K562 (cell line): Measurements from ENCODE around the gene ZDHHC6.

Source experiments
- ARID1B ChIP-seq: fragments of 450-650 bp; IDR thresholded peaks from 2 replicates; pipeline ENCODE4 v1.6.1; 2016; ENCODE audit warnings: antibody characterized with exemption, mild to moderate bottlenecking, inconsistent platforms
- ATF7 ChIP-seq: fragments of 450-650 bp; IDR thresholded peaks from 2 replicates; pipeline ENCODE4 v1.7.1; 2014; ENCODE audit warnings: mild to moderate bottlenecking, moderate library complexity
- CTCF ChIP-seq, 3 experiments: IDR thresholded peaks in 2 of 3; conservative IDR thresholded peaks in 1 of 3; 2 replicates each; pipeline ENCODE4 v1.5.1; 2011 to 2012; ENCODE audit warnings: low read length in 3 of 3, mild to moderate bottlenecking in 3 of 3, control low read depth in 2 of 3, improper control_type of control experiment in 1 of 3, inconsistent platforms in 1 of 3, low read depth in 1 of 3, mixed read lengths in 1 of 3, moderate library complexity in 1 of 3; ENCODE audit not compliant: insufficient read depth in 2 of 3
- SPI1 ChIP-seq: IDR thresholded peaks from 2 replicates; pipeline ENCODE4 v1.6.1; 2011; ENCODE audit warnings: low read depth, low read length, control low read depth, borderline replicate concordance
- TCF3 ChIP-seq: sonication (generic); formaldehyde crosslinking; IDR thresholded peaks from 2 replicates; pipeline ENCODE4 v1.4.0; 2020; ENCODE audit warnings: mild to moderate bottlenecking, missing genetic modification reagents
- ZNF75A ChIP-seq: fragments of 450-650 bp; formaldehyde crosslinking; IDR thresholded peaks from 2 replicates; pipeline ENCODE4 v1.4.0; 2020; ENCODE audit warnings: mild to moderate bottlenecking

- no peak for TF ChIP-seq CTCF (IDR thresholded peaks at IDR 0.05 in 2 of 3, conservative IDR thresholded peaks at IDR 0.05 in 1 of 3; ENCODE audit: insufficient read depth in 2 of 3, low read depth in 1 of 3, low read length in 3 of 3)
- no peak for TF ChIP-seq ARID1B
- TF ChIP-seq TCF3: no peak
- no peak for TF ChIP-seq ATF7
- TF ChIP-seq SPI1: no peak
- no peak for TF ChIP-seq ZNF75A (CRISPR knock-in tag)
These were observed 41.2 kb upstream of the ZDHHC6 start for GRCh38 chr10:112487964-112488363.
